Epithelial cell of esophagus (primary cell): Measurements from ENCODE around the gene MAD1L1.

Source experiments
- DNase-seq: peaks from one replicate; pipeline ENCODE4 v3.0.0; 2010; ENCODE audit warnings: low read depth
- H3K4me3 ChIP-seq: 2 replicates; pipeline ENCODE4 v1.5.1; 2011; ENCODE audit warnings: mild to moderate bottlenecking, low read length, control low read depth
- CTCF ChIP-seq: IDR thresholded peaks from 2 replicates; pipeline ENCODE4 v1.5.1; 2011; ENCODE audit warnings: low read depth, mild to moderate bottlenecking, low read length, control low read depth, inconsistent platforms; ENCODE audit not compliant: insufficient read depth; ENCODE audit errors: missing control alignments

Gene MAD1L1

GRCh38 chr7:2079332-2080059 is 153.2 kb downstream of the MAD1L1 start:
- no peak for TF ChIP-seq CTCF
- DNase-seq = no peak

DNA sequence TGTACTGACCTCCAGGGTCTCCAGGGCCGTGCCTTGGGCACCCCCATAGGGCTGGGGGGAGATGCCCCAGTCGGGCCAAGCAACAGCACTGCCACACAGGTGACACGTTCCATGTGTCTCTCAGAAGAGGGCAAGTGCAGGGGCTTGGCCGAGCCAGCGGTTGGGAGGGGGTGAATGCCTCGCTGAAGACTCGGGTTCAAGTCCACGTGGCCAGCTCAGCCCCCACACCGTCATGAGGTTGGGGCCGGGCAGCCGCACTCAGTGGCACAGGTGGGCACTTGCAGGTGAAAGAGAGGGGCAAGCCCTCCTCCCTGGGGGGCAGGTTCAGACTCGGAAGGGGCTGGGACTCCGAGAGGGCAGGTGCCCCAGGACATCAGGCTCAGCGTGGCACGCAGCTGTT is 153.8 kb downstream of the MAD1L1 start:
- no peak overlapping the region for H3K4me3 ChIP-seq
- TF ChIP-seq CTCF = no peak
- DNase-seq = no peak

More at GRCh38 chr7:2079332-2080059, 153.2 kb downstream of the MAD1L1 start:
- no peak overlapping the region for H3K4me3 ChIP-seq

DNA sequence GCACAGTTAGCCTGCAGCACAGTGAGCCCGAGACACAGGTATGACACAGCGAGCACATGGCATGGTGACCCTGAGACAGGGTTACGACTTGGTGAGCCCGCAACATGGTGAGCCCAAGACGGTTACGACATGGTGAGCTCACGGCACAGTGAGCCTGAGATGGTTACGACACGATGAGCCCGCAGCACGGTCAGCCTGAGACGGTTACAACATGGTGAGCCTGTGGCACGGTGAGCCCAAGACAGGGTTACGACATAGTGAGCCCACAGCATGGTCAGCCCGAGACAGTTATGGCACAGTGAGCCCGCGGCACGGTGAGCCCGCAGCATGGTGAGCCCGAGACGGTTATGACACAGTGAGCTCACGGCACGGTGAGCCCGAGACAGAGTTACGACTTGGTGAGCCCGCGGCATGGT is 156.1 kb downstream of the MAD1L1 start:
- H3K4me3 ChIP-seq = no peak overlapping the region
- no peak for TF ChIP-seq CTCF
- DNase-seq = no peak

DNA sequence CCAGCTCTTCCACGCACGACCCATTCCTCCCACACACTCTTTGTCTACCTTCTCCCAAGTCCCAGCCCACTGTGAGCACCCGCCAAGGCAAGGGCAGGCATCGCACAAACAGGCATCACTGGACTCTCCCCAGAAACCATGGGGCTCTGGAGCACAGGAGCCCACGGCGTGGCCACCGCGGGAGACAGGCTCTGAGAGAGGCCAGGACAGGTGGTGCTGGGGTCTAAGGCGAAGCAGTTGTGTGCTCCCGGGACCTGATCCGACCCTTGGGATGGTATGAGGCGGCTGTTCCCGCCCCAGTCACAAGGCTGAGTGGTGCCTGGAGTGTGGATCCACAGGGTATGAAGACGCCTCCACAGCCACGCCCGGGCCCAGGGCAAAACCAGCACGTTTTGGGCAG is 156.9 kb downstream of the MAD1L1 start:
- no peak for DNase-seq
- TF ChIP-seq CTCF = no peak
- no peak overlapping the region for H3K4me3 ChIP-seq

GRCh38 chr7:2074691-2075090 is 158.1 kb downstream of the MAD1L1 start:
- H3K4me3 ChIP-seq = no peak overlapping the region
- TF ChIP-seq CTCF = no peak
- DNase-seq = no peak

- DNase-seq = no peak
- no peak for TF ChIP-seq CTCF
Measured at GRCh38 chr7:2072798-2073197, 159.9 kb downstream of the MAD1L1 start.

DNA sequence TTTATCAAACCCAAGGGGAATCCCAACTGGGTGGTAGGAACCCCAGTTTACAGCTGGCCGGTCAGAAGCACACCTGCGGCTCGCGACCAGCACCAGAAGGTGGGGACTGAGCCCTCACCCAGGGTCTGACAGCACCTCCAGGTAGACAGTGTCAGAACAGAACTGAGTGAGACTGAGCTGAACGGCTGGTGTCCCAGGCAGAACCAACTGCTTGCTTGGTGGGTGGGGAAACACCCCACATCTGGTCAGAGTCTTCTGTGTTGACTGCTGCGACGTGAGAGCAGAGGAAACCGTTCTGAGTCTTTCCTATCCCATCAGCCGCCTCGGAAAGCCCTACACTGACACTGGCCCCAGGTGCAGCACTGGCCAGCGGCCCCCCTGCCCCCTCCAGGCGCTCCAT is 160.7 kb downstream of the MAD1L1 start:
- TF ChIP-seq CTCF = no peak
- no peak overlapping the region for H3K4me3 ChIP-seq
- no peak for DNase-seq

More at GRCh38 chr7:2072798-2073197, 159.9 kb downstream of the MAD1L1 start:
- no peak overlapping the region for H3K4me3 ChIP-seq
